Activated CD8-positive, alpha-beta memory T cell treated with anti-CD3 and anti-CD28 coated beads for 1 hour (primary cell): Measurements from ENCODE around the gene CACNA1B.
"Not testable (repeated sequence)": the region's sequence is repeated elsewhere in the genome, so short reads cannot be mapped to it uniquely, and the experiment has no call there.

Experiments used
- DNase-seq, 2 donors: peaks; one replicate each; pipeline ENCODE4 v3.0.0-alpha.2; 2020; ENCODE audit warnings: low read depth in 1 of 2; ENCODE audit errors: extremely low read depth in 1 of 2

Gene CACNA1B

GRCh38 chr9:138010861-138011260, 133.3 kb downstream of the CACNA1B start:
- DNase-seq = no peak

- no peak for DNase-seq
Measured at GRCh38 chr9:138011951-138012500, 134.4 kb downstream of the CACNA1B start.

- DNase-seq = no peak
Measured at GRCh38 chr9:138013273-138013672, 135.7 kb downstream of the CACNA1B start.

GRCh38 chr9:138013836-138014562, 136.4 kb downstream of the CACNA1B start:
- no peak for DNase-seq

- no peak for DNase-seq
Measured at GRCh38 chr9:138014563-138014945, 137.0 kb downstream of the CACNA1B start.

GRCh38 chr9:138015021-138015829, 137.6 kb downstream of the CACNA1B start:
- no peak for DNase-seq

- no peak for DNase-seq
Measured at GRCh38 chr9:138016406-138017187, 139.0 kb downstream of the CACNA1B start.

GRCh38 chr9:138017200-138017599, 139.6 kb downstream of the CACNA1B start:
- DNase-seq = no peak

GRCh38 chr9:138019514-138019913, 141.9 kb downstream of the CACNA1B start:
- not testable (repeated sequence) for DNase-seq

- no peak for DNase-seq
Measured at GRCh38 chr9:138020120-138020794, 142.7 kb downstream of the CACNA1B start.

- DNase-seq = no peak
Measured at GRCh38 chr9:138020795-138021182, 143.2 kb downstream of the CACNA1B start.

GRCh38 chr9:138021251-138022056, 143.9 kb downstream of the CACNA1B start:
- DNase-seq = no peak

GRCh38 chr9:138022121-138022741, 144.6 kb downstream of the CACNA1B start:
- DNase-seq = no peak

GRCh38 chr9:138022756-138023393, 145.3 kb downstream of the CACNA1B start:
- DNase-seq = no peak

GRCh38 chr9:138023394-138024124, 146.0 kb downstream of the CACNA1B start:
- DNase-seq = no peak

GRCh38 chr9:138024131-138024530, 146.5 kb downstream of the CACNA1B start:
- DNase-seq = no peak

GRCh38 chr9:138024831-138025291, 147.3 kb downstream of the CACNA1B start:
- DNase-seq = no peak

- no peak for DNase-seq
Measured at GRCh38 chr9:138025417-138025816, 147.8 kb downstream of the CACNA1B start.
